SU-DHL-6 (cell line): Measurements from ENCODE around the gene SYCP1.

ENCODE experiments used
- EZH2phosphoT487 ChIP-seq: fragments of 200-600 bp; sonication (generic), shearing (Covaris generic); conservative IDR thresholded peaks from 2 replicates; pipeline ENCODE4 v1.6.1; 2018; ENCODE audit warnings: mild to moderate bottlenecking, antibody characterized with exemption, low read length, moderate library complexity, mixed read lengths
- TF ChIP-seq, protein P1 (sequence below): fragments of 200-600 bp; sonication (generic); IDR thresholded peaks from one replicate; pipeline ENCODE4 v1.5.1; 2017; ENCODE audit warnings: antibody characterized with exemption, mild to moderate bottlenecking, low read length, moderate library complexity; ENCODE audit not compliant: insufficient read depth, poor library complexity, severe bottlenecking

DNA sequence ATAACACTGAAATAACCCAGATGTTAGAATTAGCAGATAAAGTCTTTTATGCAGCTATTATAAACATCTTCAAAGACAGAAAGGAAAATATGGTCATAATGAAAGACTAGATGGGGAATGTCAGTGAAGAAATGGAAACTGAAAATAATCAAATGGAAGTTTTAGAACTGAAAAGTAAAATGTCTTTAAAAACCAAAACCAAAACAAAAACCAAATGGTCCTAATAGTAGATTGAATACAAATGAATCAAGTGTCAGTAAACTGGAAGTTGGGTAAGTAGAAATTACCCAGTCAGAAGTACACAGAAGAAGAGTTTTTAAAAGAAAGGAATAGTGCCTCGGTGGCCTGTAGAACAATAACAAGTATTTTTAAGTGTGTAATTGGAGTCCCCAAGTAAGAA, 72.7 kb downstream of the SYCP1 start:
- TF ChIP-seq, protein P1, sequence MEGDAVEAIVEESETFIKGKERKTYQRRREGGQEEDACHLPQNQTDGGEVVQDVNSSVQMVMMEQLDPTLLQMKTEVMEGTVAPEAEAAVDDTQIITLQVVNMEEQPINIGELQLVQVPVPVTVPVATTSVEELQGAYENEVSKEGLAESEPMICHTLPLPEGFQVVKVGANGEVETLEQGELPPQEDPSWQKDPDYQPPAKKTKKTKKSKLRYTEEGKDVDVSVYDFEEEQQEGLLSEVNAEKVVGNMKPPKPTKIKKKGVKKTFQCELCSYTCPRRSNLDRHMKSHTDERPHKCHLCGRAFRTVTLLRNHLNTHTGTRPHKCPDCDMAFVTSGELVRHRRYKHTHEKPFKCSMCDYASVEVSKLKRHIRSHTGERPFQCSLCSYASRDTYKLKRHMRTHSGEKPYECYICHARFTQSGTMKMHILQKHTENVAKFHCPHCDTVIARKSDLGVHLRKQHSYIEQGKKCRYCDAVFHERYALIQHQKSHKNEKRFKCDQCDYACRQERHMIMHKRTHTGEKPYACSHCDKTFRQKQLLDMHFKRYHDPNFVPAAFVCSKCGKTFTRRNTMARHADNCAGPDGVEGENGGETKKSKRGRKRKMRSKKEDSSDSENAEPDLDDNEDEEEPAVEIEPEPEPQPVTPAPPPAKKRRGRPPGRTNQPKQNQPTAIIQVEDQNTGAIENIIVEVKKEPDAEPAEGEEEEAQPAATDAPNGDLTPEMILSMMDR = no peak
- TF ChIP-seq EZH2phosphoT487 = no peak
